Mononuclear cell (primary cell): Measurements from ENCODE around the gene KCNK4. TPM values are rescaled to one million over a fixed set of nuclear protein-coding genes. Genes with fewer than 3 reads are reported as not detected.

Source experiments
- H3K27me3 ChIP-seq: 2 replicates; pipeline ENCODE4 v1.6.0; 2011; ENCODE audit warnings: low read length, control low read depth; ENCODE audit not compliant: insufficient read depth
- H3K4me1 ChIP-seq: 2 replicates; pipeline ENCODE4 v1.5.1; 2011; ENCODE audit warnings: mild to moderate bottlenecking, low read length, control low read depth; ENCODE audit not compliant: insufficient read depth
- H3K4me3 ChIP-seq: 2 replicates; pipeline ENCODE4 v1.5.1; 2011; ENCODE audit warnings: mild to moderate bottlenecking, low read length, moderate library complexity
- H3K9me3 ChIP-seq: 2 replicates; pipeline ENCODE4 v1.5.1; 2011; ENCODE audit warnings: low read depth, mild to moderate bottlenecking, control low read depth, low read length
- total RNA-seq: library from RNA; depleted of rRNA; stranded (reverse); fragments of >200 nt; gene quantifications from one replicate; pipeline ENCODE4 v1.2.3, GENCODE V29; 2012

The KCNK4 gene
- total RNA-seq, 1 donor = not detected

GRCh38 chr11:64344787-64345186, 53.7 kb downstream of the KCNK4 start:
- Histone ChIP-seq H3K4me1 (peaks cover 36% of the 10 kb centered on the region), H3K9me3 (no peaks in the 10 kb centered on the region), H3K27me3 (no peaks in the 10 kb centered on the region), H3K4me3 (no peak overlapping the region)

DNA sequence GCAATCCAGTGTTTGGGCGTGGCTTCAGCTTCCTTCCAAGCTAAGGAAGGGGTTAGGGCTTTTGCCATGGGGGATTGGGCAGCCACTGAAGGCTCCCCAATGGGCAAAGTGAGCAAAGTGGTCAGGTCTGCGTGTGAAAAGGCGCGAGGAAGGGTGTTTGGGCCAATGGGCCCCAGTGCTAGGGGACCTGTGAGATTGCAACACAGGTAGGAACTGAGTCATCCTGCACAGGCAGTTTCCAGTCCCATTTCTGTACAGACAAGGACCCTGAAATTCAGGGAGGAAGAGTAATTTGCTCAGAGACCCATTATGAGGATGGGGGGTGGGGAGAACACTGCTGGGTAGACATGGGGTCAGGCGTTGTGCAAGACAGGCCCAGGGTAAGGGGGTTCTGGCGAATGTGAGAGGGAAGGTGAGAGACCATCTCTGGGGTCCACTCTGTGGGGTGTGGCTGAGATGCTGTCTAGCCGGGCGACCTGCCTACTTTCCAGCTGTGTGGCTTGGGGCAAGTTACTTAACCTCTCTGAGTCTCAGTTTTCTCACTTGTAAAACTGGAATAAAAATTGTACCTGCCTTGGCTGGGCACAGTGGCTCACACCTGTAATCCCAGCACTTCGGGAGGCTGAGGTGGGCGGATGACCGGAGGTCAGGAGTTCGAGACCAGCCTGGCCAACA, 56.2 kb downstream of the KCNK4 start:
- Histone ChIP-seq H3K4me1 (peaks cover 13% of the 10 kb centered on the region), H3K4me3 (no peak overlapping the region), H3K27me3 (no peaks in the 10 kb centered on the region)

GRCh38 chr11:64348383-64349024, 57.4 kb downstream of the KCNK4 start:
- H3K4me3 ChIP-seq = no peak overlapping the region
- H3K27me3 ChIP-seq = no peaks in the 10 kb centered on the region
- H3K4me1 ChIP-seq = peaks cover 7% of the 10 kb centered on the region
- H3K9me3 ChIP-seq = no peaks in the 10 kb centered on the region

More for the DNA sequence above, 56.2 kb downstream of the KCNK4 start:
- no peaks in the 10 kb centered on the region for H3K9me3 ChIP-seq

DNA sequence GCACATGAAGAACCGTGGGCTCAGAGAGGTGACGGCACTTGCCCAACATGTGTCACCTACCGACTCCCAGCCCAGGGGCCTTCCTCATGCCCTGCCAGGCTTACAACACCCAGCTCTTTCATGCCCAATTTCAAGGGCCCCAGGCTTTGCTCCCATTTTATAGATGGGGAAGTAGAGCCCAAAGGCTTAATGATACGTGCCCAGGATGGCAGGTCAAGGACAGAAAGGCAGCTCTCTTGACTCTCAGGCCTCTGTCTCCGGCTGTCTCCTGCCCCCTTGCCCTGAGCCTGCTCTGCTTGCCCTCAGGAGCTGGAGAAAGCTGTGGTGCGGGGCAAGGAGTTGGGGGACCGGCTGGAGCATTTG, 57.9 kb downstream of the KCNK4 start:
- Histone ChIP-seq H3K9me3 (no peaks in the 10 kb centered on the region), H3K4me3 (no peak overlapping the region), H3K27me3 (no peaks in the 10 kb centered on the region), H3K4me1 (peaks cover 7% of the 10 kb centered on the region)

GRCh38 chr11:64349404-64349803, 58.3 kb downstream of the KCNK4 start:
- Histone ChIP-seq H3K4me3 (no peak overlapping the region), H3K9me3 (no peaks in the 10 kb centered on the region), H3K4me1 (peaks cover 7% of the 10 kb centered on the region), H3K27me3 (no peaks in the 10 kb centered on the region)

Other genes starting within 250 kb of the KCNK4 start
- gene MACROD1, start 125.2 kb upstream of the KCNK4 start, total RNA-seq = 4.0 TPM
- gene STIP1, start 105.1 kb upstream of the KCNK4 start, total RNA-seq = 36.8 TPM
- 105 TPM for gene FERMT3, start 84.6 kb upstream of the KCNK4 start, total RNA-seq
- 5.2 TPM for gene TRPT1, start 65.1 kb upstream of the KCNK4 start, total RNA-seq
- 19.4 TPM for gene NUDT22, start 65.0 kb upstream of the KCNK4 start, total RNA-seq
- gene DNAJC4, start 60.8 kb upstream of the KCNK4 start, total RNA-seq = 13.1 TPM
- 9.1 TPM for gene VEGFB, start 56.7 kb upstream of the KCNK4 start, total RNA-seq
- 8.1 TPM for gene FKBP2, start 50.2 kb upstream of the KCNK4 start, total RNA-seq
- 26.4 TPM for gene PPP1R14B, start 44.4 kb upstream of the KCNK4 start, total RNA-seq
- gene PLCB3, start 39.8 kb upstream of the KCNK4 start, total RNA-seq = 3.7 TPM
- 26.7 TPM for gene BAD, start 6.6 kb upstream of the KCNK4 start, total RNA-seq
- gene GPR137, start 5.5 kb upstream of the KCNK4 start, total RNA-seq = 13.9 TPM
- gene CATSPERZ, start 9.1 kb downstream of the KCNK4 start, total RNA-seq = not detected
- gene ESRRA, start 14.2 kb downstream of the KCNK4 start, total RNA-seq = 8.5 TPM
- gene TRMT112, start 26.3 kb downstream of the KCNK4 start, total RNA-seq = 62.1 TPM
- 42.5 TPM for gene PRDX5, start 26.8 kb downstream of the KCNK4 start, total RNA-seq
- 42.7 TPM for gene CCDC88B, start 48.9 kb downstream of the KCNK4 start, total RNA-seq
- 23.5 TPM for gene RPS6KA4, start 67.9 kb downstream of the KCNK4 start, total RNA-seq